HG03066 (cell line): ENCODE results near the gene WNT9A.

Experiments
- ATAC-seq: cut with Tn5 transposase; IDR thresholded peaks from one replicate; pipeline ENCODE4 v1.9.1; 2021; ENCODE audit warnings: low read depth; ENCODE audit not compliant: unreplicated experiment

Gene WNT9A

DNA sequence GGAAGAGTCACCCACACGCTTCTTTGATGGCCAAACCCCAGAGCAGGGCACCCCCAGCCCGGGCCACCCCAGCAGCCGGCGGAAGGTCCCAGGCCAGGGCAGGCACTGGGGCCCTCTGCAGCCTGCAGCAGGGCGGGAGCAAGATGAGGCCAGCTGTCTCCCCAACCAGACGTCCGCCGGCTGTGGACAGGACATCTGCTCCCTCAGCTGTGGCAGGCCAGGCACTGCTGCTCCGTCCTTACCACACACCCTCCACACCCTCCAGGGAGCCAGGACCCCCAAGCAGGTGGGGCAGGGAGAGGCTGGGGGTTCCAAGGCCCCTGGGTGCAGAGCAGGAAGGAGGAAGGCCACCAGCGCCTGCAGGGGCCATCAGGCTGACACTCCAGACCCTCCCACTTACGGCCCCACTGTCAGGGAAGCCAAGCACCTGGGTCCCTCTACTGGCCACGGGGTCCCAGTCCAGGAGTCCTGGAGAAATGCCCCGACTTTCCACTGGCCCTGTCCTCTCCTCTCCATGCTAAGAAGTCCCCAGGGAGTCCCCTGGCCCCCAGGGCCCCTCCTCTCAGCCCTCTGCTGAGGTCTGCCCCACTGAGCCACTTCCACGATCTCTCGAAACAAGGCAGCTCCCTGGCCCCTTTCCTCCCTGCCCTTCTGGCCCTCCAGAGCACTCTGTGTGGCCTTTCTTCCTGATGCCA is 5.6 kb downstream of the WNT9A start:
- no peak for ATAC-seq

DNA sequence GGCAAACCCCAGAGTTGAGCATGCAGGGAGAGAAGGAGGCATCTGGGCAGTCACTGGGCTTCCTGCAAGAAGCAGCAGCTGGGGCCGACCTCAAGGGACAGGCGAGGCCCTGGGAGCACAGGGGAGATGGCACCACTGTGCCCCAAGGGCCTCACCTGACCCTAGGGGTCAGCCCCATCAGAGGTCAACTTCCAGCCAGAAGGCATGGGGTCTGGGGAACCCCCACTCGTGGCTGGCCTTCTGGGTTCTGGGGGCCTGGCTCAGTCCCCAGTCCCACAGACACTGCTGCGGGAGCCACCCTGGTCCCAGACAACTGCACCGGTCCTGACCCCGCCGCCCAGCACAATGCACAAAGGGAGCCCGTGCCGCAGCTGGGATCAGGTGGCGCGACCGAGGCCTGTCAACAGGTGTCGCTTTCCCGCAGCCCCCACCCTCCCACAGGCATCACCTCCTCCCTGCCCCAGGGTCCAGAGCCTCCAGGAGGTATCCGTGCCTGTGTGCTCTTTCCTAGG is 6.2 kb downstream of the WNT9A start:
- ATAC-seq = no peak

DNA sequence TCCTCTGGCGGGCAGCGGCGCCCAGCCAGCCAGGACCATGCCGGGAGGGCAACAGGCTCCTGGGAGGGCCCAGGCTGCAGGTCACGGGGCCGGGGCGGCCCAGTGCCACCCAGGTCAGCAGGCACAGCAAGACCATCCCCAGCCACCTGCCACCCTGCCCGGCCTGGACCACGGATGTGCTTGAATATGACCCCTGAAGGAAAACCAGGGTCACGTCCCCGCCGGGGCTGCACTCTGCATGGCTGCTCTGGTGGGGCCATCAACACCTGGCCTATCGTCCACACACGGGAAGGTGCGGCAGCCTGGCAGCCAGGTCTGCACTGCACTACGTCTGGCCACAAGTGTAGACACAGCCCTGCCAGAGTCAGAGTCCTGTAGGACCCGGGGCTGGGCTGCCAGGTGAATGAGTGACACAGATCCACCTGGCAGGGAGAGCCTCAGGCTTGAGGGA is 6.9 kb downstream of the WNT9A start:
- ATAC-seq = no peak

DNA sequence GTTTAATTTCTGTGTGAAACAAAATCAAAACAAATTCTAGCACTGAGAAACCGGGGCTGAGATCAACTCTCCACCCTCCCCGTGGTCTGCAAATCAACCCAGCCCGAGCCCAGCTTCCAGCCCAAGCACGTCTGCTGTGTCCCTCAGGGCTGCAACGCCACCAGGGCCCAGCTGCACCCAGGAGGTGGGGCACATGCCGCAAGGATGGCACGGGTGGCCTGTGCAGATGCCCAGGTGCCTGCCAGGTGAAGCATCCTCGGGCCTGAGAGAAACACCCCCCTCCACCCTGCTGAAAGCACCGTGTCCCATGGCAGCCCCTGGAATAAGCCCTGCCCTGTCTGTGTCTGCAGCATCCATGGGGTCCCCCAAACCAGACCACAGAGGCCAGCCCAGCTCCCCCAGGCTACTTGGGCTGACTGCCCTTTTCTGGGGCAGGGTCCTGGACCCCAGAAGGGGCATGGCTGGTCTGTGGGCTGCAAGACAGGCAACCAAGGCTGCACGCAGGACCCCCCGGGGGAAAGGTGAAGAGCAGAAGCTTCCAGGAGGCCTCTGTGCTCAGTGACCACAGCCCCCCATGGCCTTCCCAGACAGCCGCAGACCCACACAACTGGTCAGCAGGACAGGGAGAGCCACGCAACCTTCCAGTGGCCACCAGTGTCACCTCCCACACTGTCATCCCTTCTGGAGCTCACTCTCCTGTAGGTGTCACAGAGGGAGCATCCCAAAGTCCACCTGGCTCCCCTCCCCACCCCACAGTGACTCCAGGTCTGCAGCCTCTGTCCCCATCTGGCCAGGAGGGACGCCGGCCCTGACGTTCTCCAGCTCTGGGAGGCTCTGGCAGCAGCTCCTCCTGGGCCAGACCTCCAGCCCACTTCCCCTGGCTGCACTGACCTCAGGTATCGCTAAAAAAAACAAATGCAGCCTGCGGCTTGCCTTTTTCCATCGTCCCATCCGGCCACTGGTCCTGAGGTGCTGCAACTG is 7.7 kb downstream of the WNT9A start:
- no peak for ATAC-seq

DNA sequence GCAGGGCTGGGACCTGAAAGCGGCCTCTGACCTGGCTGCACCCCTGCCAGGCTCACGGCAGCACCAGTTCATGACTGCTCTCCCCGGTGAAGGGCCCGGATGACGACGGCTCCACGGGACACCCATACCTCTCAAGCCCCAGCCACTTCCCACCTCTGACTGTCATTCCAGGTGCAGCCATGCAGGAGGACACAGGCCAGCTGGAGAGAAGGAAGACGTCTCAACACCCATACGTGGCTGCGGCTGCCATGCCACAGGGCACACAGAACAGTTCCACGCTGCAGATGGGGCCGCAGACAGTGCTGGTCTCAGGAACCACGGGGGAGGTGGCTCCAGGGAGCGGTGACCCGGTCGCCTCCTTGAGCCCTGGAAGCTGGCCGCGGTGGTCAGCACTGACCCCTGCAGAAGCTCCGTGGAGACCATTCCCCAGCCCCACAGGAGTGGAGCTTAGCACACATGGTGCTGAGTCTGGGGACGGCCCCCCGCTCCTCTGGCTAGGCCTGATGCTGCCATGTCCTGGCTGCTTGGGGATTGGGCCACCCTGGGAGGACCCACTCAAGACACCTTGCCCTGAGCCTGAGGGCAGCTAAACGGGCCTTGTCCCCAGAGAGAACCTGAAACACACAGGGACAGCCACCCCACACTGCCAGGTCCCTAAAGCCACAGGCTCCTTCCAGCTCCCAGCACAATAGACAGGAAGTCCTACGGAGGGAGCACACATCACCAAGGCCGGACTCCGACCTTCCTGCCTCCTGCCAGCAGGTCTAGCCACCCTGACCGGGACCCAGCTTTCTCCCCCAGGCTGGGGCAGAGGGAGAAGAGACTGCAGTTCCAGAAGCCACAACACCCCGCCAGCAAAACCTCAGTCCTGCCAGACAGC is 8.6 kb downstream of the WNT9A start:
- ATAC-seq = no peak

DNA sequence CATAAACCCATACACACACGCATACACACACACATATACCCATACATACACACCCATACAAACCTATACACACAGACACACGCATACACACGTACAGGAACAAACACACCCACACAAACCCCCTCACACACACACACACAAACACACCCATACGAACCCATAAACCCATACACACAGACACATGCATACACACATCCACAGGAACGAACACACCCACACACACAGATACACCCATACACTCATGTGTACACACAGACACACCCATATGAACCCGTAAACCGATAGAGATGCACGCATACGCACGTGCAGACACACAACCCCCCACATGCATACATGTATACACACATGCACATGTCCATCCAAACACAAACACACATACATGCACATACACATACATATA is 9.5 kb downstream of the WNT9A start:
- ATAC-seq = no peak

DNA sequence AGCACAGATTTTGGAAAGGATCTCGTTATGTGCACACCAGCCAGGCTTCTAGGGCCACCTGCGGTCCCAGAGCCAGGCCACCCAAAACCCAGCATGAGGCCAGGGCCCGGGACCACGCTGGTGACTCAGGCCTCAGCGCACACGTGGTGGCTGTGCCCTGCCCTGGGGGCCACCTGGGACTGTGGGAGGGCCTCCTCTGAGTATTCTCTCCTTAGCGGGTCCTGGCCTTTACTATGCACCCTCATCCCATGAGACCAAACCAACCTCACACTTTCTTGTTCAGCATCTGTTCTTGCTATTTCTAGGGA is 9.9 kb downstream of the WNT9A start:
- ATAC-seq = no peak

DNA sequence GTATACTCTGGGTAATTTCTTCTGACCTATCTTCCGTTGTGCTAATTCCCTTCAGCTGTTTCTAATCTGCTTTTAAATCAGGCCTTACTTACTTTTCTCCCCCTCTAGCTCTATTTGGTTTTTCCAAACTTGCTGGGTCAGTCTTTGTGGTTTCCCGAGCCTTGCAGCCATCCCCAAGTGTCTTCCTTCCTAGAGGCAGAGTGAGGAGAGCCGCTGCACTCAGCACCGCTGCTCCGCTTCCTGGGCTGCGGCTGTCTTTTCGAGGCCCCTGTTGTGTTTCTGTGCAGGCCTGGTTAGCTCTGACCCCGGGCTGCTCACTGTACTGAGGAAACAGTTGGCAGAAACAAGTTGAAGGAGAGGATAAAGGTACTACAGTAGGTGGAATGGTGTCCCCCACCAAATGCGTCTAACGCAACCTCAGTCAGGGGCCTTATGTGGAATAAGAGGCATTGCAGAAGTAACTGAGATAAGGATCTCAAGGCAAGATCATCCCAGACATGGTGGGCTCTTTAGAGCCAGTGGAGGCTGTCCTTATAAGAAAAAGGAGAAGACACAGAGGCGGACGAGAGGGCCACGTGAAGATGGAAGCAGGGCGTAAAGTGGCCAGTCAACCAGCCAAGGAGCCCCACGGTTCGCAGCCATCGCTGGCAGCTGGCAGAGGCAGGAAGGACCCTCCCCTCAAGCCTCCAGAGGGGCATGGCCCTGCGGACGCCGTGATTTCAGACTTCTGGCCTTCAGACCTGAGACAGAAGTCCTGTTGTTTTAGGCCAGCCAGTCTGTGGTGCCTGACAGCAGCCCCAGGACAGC is 10.5 kb downstream of the WNT9A start:
- ATAC-seq = no peak

DNA sequence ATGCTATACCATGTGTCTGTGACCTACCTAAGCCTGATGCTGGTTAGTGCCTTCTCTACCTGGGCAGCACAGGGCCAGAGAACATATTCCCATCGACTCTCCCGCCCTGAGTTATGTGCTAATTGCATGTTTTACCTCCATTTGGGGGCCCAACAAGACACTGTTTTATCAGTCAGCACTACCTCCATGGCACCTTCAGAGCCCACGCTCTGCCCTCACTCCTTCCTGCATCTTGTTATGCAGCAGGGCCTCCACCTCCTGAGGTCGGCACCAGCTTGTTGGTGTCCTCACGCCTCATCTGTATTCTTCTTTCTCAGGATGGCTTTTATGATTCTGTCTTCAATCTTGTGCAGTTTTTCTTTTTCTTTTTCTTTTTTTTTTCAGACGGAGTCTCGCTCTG is 11.9 kb downstream of the WNT9A start:
- no peak for ATAC-seq

DNA sequence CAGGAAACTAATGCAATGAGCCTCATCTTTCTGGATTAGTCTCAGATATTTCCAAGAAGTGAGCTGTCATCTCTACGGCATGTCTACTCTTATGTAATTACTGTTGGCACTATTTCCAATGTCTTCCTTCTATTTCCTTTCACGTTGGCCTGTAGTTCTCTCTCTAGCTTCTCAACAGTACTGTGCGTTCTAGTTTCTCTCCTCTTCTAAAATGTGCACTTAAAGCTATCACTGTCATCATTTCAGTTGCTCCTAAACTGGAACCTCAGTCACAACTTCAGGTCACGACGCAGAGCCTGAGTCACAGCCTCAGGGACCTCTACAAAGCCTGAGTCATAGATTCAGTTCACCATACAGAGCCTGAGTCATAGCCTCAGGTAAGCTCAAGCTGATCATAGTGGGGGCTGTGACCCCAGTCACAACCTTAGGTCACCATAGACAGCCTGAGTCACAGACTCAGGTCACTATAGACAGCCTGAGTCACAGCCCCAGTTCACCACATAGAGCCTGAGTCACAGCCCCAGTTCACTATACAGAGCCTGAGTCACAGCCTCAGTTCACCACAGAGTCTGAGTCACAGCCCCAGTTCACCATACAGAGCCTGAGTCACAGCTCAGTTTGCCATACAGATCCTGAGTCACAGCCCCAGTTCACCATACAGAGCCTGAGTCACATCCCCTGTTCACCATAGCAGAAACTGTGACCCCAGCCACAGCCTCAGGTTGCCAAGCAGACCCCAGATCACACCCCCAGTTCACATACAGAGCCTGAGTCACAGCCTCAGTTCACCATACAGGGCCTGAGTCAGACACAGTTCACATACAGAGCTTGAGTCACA is 13.0 kb downstream of the WNT9A start:
- no peak for ATAC-seq

DNA sequence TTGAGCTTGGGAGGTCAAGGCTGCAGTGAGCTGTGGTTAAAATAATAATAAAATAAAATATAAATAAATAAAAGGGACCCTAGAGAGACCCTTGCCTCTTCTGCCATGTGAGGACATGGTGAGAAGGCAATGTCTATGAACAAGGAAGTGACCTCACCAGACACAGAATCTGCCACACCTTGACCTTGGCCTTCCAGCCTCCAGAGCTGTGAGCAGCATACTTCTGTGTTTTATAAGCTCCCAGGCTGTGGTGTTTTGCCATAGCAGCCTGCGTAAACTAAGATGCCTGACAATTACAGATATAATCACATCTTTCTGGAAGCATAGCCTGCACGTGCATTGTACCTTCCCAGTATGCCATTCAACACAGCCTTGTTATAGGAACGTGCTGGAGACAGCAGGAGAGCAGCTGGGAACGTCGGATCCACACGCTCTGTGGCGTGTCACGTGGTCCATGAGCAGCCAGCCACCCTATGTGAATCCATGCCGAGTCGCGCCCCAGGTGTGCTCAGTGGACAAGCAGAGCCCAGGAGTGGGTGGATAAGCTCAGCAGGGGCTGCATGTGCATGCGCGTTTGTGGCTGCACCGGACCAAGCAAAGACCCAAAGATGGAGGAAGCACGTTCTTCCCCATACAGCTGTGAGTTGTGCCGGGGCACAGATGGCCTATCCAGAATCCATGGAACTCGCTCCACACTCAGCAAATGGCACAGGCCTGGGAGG is 17.8 kb downstream of the WNT9A start:
- no peak for ATAC-seq

DNA sequence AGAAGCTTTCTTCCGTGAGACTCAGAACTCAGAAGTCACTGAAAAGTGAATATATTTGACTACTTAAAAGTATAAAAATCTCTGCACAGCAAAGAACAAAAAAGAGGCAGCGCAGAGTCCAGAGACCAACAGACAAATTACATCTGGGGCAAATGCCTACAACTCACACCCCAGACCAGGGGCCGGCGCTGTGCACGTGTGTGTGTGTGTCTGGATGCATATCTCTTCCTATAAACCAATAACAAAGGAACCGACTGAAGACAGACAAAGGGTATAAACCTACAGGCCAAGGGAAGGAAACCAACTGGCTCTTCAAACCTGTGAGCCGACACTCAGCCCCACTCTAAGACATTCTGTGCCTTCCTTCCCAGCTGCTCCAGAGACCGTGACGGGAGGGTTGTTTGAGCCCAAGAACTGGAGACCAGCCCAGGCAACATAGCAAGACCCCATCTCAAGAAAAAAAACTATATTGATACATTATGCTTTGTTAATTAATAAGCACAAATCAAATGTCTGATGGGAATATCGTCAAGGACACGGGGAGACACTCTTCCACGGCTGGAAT is 18.8 kb downstream of the WNT9A start:
- ATAC-seq = no peak

DNA sequence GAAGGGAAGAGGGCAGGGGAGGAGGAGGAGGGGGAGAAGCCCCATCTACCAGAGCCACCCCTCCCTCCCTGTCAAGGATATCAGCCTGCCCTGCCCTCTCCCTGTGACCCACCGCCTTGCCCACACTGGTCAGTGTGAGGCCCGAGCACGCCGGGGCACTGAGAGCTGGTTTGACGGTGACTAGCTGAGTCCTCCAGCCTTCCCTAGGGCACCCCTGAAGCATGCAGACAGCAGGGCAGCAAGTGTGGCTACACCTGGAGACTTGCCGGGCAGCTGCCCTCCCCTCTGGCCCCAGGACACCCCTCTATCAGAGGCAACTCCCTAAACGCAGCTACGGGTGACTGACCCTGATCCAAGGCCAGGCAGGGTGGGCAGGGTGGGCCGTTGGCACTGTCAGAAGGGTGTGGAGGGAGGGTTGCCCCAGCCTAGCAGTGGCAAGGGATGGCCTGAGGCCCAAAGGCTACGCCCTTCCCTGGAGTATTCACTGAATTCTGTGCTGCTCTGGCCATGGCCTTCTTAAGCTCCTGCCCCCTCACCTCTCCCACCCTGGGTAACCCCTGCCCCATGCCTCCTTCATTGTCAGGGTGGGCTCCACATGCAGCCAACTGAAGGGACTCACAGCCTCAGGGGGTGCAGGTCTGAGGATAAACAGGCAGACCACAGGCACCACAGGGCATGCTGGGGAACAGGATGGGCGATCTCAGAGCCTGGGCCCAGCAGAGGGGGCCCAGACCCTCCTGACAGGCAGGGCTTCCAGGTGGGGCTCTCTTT is 19.6 kb downstream of the WNT9A start:
- no peak for ATAC-seq

DNA sequence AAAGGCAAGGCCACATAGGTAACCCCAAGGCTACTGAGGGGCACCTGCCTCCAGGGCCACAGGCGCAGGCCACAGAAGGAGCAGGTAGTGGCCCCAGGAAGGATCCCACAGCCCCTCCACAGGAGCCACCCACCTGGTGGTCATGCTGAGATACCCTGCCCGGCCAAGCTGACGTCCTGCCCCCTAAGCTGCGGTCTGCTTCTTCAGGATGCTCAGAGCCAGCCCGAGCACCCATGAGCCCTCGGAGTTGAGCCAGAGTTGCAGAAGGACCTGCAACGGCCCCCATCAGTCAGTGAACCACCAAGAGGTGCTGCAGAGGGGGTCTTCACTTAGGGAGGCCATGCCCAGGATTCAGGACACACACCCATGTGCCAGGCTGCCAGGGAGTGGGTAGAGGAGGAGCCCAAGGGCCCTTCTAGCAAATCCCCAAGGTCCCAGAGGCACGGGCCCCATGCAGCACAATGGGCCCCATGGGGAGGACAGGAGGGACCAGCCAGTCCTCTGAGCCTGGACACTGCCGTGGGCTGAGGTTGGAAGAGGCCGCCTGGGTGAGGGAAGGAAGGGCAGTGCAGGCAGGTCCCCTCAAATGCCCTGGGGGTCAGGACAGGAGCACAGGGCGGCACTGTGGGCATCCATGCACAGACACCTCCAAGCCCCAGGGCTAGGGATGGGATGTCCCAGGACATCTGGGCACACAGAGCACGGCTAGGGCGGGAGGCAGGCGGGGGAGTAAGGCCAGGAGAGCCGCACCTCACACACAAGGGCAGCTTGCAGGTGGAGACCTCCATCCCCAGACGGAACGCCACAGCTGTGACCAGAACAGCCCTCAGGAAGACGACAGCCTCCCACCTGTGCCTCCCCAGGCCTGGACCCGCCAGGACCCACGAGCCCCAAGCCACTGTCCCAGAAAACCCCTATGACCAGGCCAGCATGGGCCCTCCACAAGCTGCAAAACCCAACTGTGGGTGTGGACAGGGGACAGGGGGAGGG is 20.5 kb downstream of the WNT9A start:
- ATAC-seq = no peak

DNA sequence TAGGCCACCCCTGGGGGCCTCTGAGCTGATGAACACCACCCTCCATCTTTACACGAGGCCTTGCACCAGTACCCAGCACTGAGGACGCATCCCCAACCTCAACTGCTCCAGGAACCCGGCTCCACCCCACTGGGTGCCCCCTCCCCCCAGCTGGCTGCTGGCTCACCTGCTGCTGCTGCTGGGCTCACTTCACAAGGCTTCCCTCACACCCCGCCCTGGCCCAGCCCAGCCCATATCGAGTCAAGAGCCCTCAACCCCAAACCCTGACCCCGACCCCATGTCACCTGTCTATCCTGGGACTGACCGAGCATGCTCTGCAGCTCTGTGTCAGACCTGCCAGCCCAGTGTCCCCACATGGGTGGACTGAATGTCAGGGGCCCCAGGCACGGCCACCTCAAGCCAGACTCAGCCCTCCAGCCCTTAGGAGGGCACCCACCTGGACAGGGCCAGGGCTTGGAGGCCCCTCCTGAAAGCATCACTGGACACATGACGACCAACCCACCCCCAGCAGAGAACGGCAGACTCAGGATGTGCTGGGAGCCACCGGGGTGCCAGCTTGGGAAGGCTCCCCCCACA is 21.4 kb downstream of the WNT9A start:
- no peak for ATAC-seq
